Anterior cingulate cortex (tissue), 58 donors: ENCODE measurements around the gene ARID5A.
"Not testable (repeated sequence)": the region's sequence is repeated elsewhere in the genome, so short reads cannot be mapped to it uniquely, and the experiment has no call there.

Experiments
- DNase-seq, 58 donors: peaks; one replicate each; lab custom pipeline; 2025; lab: John Stamatoyannopoulos, UW

ARID5A gene

DNA sequence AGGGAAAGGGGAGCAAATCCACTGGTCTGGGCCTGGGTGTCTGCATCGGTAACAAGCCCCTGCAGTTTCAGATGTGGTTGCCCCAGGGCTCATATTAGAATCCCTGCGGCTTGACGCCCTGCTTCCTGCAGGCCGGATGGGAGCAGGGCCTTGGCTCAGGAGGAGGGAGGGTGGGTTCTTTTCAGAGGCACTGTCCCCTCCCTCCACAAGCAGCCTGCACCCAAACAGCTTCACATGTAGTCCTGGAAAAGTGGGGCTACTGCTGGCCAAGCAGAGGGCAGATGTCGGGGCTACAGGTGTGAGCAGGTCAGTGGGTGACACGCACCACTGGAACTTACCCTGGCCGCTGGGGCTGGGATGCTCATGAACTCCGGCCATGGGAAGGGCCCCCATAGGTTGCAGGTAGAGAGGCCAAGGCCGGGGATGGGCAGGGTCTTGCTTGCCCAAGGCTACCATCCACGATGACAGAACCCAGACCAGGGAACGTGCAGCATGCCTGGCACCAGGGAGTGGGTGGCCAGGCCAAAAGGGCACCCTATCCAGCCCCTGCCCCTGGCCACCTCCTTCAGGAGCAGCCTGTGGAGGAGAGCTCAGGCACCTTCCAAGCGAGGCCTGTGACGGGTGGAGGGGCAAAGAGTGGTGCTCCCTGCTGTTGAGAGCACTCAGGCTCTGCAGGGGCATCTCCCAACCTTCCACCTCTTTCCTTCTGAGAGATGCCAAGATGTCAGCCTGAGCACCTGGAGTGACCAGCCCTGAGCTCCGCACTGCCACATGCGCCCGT is 16.8 kb downstream of the ARID5A start:
- DNase-seq: no peak

DNA sequence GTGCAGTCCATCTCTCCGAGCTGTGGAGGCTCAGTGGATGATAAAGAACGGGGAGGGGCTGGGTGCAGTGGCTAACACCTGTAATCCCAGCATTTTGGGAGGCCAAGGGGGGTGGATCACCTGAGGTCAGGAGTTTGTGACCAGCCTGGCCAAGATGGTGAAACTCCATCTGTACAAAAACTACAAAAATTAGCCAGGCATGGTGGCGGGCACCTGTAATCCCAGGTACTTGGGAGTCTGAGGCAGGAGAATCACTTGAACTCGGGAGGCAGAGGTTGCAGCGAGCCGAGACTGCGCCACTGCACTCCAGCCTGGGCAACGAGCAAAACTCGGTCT is 17.4 kb downstream of the ARID5A start:
- not testable (repeated sequence) for DNase-seq

DNA sequence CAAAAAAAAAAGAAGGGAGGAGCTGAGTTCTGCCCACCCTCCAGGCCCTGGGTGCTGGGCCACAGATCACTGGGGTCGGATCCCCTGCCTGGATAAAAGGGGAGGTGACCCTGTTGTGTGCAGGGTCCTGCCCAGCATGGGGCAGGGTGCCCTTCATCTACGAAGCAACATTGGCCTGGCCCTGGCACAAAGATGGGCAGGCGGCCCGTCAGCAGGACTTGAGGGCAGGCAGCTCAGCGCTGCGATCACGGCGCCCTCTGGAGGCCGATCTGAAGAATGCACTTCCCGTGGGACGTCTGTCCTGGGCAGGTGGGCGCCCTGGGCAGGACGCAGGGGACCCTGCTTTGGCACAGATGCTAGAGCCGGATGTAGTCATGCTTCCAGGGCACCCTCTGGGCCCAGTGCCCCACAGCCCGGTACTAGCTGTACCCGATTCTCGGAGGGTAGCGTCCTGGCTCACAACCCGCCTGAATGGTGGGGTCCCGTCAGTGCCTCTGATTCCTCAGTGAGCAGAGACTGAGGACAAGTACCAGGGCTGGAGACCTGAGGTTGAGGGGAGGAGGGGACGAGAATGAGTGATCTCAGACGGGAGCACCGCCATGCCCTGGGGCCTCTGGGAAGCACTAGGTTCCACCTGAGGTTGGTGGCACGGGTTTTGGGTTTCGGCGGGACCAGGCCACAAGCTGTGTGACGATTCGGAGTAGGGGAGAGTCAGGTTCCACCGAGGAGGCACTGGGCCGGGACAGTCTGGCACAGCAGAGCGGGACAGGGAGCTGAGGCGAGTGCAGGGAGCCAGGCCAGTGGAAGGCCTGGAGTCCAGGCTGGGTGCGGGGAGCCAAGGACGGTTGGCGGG is 18.0 kb downstream of the ARID5A start:
- DNase-seq: peak in 41 of 58 donors; percentile 13 to 83 (median 45)

DNA sequence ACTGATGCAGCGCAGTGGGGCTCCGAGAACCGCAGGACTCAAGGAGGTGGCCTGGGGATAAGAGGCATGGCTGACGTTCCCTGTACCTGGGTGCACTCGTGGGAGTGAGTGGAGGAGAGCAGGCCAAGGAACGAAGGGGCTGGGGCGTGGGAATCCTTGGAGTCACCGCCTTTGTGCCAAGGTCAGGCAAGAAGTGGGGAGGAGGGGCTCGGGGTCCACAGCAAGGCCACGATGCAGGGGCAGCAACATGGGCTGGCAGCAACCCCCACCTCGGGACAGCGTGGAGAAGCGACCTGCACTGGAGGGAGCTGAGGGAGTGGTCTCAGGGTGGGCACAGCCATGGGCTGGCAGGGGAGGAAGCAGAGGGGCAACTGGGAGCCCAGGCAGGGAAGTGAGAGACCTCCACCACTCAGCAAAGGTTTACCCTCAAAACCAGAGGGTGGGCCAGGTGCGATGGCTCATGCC is 18.6 kb downstream of the ARID5A start:
- DNase-seq: no peak

DNA sequence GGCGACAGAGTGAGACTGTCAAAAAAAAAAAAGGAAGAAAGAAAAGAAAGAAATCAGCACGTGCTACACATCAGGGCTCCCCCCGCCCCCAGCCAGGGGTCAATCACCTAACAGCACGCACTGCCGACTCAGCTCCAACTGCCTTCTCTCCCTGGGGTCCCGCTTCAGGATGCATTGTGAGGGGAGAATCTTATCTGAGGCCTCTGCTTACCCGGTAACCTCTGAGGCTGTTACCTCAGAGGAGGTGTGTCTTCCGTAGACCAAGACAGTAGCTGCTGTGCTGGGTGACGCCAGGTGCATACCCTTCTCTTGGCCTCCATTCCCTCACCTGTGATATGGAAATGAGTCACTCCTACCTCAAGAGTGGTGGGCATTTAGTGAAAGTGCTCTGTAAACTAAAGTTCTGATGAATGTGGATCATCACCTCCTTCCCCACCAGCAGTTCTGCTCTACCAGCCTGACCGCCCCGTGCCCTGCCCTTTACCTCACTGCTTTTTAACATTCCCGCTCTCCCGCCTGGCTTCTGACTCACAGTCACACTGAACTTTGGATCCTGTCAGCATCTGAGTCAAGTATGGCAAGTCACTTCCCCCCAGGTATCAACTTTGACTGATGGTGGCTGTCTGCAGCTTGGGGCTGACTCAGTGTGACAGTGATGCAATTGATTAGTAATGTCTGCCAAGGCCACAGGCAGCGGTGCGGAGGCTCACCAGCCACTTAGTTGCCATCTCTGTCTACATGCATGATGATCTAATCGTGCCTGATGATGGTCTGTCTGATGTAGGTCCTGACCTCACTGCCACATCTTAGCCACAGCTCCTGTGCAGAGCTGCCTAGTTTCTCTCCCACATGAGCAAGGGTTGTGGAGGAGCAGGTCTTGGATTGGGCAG is 20.1 kb downstream of the ARID5A start:
- no peak for DNase-seq

DNA sequence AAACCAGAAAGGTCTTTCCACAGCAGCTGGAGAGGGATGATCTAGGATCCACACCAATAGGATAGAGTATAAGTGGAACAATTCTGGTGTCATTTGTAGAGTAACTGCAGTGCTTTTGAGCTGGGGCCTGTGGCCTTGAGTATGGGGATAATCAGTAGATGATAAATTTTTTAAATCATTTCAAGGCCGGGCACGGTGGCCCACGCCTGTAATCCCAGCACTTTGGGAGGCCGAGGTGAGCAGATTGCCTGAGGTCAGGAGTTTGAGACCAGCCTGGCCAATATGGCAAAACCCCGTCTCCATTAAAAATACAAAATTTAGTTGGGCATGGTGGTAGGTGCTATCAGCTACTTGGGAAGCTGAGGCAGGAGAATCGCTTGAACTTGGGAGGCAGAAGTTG is 20.9 kb downstream of the ARID5A start:
- DNase-seq: not testable (repeated sequence)

DNA sequence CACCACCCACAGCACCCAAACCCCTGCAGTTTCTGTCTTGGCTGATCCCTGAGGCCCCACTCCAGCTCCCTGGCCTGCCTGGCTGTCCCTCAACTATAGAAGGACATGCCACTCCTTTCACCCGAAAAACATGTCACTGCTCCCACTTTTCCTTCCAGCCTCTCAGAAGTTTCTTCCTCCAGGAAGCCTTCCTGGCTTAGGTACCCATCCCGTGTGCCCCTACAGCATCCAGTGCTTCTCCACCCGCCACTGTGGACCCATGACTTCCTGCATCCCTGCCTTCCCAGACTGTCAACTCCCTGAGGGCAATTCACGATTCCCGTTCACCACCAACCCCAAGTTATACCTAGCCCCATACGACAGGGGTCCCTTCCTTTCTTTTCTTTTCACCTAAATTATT is 21.5 kb downstream of the ARID5A start:
- DNase-seq: no peak

DNA sequence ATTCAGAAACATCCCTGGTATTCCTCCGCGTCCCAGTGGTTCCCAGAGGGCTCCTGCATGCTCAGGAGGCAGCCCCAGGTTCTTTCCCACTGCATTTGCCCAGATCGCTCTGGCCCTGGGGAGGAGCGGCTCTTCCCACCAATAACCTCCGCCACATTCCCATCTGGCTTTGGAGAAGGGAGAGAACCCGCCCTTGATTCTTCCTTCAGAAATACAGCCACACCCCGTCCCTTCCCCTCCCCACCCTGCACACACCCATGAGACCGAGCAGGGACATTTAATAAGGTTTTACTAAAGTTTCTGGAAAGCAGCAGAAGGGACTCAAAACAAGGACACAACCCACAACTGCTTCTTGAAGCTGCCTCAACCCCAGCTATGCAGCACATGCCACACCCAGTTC is 21.9 kb downstream of the ARID5A start:
- no peak for DNase-seq

DNA sequence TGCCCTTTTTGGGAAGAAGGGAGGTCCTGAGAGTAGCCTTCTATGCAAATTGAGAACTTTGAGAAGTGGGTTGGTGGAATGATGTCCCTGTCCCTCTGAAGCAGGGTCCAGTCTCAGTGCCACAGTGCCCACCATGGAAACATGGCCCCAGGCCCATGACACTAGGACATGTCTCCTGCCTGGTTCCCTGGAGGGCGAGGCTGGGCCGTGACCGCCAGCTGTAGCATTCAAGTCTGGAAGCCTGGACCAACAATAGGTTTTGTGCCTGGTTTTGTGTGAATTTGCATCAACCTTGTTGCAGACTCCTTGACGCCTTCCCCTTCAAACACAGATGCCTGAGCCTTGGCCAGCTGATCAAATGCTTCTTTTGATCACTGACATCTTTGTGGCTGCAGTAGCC is 27.5 kb downstream of the ARID5A start:
- no peak for DNase-seq

DNA sequence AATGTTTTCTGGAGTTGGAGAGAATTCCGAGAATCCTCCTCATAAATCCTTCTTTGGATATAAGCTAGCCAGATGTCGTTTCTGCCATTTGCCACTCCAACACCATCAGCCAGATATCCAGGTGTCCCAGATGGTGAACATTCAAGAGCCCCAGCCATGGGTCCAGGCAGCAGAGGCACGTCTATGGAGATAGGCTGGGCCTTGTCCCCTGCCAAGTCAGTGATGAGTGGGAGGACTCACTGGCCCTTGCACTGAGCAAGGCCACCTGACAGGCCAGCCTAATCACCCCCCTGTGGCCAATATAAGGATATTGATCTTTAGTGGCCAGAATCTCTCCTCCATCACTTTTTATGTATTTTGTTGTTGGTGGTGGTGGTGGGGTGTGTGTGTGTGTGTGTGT is 28.0 kb downstream of the ARID5A start:
- no peak for DNase-seq

DNA sequence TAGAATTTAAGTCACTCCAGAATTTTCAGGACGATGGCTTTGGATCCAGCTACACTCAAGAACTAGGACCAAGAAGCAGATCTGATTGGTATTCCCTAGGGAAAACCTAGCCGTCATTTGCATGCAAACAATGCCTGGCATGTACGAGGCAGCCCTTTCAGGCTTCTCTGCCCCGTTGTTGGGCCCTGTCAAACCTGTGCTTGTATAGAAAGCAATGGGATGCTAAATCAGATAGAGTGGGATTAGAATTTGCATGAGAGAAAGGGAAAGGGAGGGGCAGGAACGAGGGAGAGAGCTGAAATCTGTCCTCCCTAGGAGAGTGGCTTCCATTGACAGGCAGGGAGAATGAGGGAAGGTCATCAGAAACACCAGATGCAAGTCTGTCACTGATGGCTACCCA is 28.6 kb downstream of the ARID5A start:
- DNase-seq: no peak

DNA sequence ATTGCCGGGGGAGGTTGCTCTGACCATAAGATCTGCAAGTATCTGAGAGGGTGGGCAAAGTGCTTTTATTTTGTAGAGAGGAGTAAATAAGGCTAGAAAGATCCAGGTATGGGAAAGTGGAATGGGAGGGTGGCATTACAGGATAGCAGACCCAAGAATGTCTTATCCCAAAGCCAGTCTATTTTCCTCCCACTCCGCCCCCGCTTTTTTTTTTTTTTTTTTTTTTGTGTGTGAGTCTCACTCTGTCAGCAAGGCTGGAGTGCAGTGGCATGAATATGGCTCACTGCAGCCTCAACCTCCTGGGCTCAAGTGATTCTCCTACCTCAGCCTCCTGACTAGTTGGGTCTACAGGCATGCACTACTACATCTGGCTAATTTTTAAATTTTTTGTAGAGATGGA is 31.5 kb downstream of the ARID5A start:
- no peak for DNase-seq

DNA sequence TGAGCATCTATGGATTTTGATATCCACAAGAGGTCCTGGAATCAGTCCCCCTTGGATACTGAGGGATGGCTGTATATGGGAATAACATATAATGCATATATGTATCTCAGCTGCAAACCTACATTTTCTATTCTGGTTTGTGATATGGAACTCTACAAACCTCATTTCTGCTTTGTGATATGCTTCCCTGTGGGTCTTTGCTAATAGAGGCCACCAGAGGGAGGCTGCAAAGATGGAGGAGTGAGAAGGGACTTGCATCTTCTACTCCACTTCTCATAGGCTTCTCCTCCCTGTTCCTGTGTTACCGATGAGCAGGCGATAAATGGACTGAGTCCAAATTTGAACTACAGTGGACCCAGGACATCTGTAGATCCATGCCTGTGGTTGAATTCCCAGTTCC is 37.8 kb downstream of the ARID5A start:
- no peak for DNase-seq

DNA sequence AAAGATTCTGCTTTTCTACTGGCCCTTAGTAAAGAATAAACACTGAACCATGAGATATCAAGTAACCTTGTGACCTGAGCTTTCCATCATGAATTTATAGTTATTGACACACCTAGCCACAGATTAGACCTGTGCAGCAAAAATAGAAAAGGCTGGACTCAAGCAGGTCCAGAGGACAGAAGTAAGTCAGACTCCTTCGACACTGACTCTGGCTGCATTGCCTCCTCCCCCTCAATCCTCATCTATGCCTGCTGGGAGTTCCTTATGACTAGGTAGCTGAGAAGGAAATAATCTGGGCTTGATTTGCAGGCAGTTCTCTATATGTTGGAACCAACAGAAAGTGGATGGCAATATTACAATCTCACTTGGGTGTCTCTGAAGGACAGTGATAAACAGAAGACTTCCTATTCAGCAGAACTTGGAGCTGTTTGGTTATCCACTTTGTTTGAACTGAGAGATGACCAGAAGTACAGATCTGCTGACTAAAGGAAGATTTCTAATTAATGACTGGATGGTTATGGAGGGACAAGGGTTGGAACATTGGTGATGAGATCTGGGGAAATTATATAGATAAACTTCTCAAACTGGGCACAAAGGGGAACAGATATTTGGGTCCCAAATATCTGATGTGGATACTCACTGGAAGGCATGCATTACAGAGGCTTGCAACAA is 39.4 kb downstream of the ARID5A start:
- DNase-seq: no peak

DNA sequence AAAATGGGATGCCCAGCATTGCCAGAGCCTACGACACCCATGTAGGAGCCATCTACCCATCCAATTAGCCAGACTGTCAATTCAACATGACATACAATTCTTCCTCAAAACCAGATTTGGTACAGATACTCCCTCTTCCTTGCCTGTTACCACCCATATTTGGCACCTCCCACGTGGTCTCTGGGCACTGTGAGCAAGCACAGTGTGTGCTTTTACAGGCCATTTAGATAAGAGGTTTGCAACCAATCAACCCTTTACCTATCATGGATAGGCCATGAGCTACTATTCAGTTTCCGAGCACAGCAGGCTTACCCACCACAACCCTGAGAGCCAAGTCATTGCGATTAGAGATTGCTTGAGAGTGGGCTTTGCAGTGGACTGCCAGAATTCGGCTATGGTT is 40.9 kb downstream of the ARID5A start:
- DNase-seq: no peak

DNA sequence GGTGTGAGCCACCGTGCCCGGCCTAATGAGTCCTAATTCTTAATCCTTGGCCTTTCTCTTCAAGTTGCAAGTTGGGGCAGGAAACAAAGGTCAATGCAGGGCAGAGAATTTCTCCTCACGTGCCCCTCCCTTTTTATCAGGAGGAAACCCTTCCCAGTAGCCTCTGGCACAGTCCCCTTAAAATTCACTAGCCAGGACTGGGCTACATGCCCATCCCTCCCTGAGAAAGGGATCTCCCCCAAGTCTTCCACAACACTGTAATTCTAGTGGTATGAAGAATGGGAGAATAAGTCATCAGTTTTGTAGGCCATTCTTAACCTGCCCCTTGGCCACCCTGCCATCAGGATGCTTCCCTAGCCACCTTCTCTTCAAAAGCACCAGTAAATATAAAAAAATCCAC is 42.2 kb downstream of the ARID5A start:
- DNase-seq: no peak

DNA sequence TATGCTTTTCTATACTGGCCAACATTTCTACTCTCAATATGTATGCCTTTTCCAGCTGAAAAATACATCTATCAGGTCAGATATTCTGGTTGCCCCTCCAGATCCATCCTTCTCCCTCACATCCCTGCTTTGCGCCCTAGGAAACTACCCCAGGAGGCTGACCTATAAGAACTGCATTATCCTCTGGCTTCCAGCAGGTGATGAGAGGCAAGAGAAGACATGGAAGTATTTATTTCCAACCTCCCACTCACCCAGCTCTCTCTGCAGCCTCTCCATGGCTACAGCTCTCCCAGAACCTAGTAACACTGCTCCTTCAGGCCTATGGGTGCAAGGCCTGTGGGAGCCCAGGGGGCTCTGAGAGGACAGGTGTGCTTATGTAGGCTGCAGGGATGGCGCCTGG is 42.9 kb downstream of the ARID5A start:
- no peak for DNase-seq

DNA sequence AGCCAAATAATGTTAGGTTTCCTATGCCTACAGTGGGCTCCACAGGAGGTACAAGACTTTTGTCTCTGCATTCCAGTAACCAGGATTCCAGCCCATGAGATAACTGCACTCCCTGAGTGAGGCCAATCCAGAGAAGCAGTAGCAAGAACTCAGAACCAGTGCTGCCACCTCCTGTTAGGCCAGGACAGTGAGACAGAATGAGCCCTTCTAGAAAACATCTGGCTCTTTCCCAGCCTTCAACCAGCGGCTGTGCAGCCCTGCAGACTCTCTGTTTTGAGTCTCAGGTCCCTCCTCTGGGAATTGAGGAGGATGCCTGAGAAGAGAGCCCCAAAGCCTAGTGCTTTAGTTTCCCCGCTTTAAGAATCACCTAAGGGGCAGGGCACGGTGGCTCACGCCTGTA is 44.2 kb downstream of the ARID5A start:
- peak in 3 of 58 donors; percentile 8 to 15 (median 10) for DNase-seq

DNA sequence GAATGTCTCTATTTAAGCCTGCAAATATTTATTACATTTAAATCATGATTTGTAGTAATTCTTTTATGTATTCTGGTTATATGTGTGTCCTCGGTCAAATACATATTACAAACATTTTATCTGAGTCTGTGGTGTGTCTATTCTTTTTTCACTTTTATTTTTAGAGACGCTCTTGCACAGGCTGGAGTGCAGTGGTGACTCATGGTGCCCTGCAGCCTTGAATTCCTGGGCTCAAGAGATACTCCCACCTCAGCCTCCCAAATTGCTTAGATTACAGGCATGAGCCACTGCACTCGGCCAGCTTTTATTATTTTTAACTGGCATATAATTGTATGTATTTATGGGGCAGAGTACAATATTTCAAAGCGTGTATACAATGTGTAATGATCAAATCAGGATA is 47.5 kb downstream of the ARID5A start:
- DNase-seq: no peak

DNA sequence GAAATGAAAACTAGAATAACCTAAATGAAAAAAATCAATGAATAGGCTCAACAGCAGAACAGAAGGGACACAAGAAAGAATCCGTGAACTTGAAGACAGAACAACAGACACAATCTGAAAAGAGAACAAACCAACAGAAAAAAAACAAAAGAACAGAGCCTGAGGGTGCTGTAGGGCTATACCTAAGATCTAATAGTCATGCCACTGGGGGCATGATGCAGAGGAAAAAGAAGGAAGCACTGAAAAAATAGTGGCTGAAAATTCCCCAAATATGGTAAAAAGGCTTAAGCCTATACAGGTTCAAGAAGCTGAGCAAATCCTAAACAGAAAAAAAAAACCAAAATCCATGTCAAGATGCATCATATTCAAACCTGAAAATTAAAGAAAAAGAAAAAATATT is 51.3 kb downstream of the ARID5A start:
- DNase-seq: no peak
